Inflammatory macrophage (primary cell): ENCODE measurements around the gene SLC45A1.

Experiments used
- DNase-seq, 2 donors: peaks; one replicate each; pipeline ENCODE4 v3.0.0-alpha.2; 2020 to 2022

The SLC45A1 gene

DNA sequence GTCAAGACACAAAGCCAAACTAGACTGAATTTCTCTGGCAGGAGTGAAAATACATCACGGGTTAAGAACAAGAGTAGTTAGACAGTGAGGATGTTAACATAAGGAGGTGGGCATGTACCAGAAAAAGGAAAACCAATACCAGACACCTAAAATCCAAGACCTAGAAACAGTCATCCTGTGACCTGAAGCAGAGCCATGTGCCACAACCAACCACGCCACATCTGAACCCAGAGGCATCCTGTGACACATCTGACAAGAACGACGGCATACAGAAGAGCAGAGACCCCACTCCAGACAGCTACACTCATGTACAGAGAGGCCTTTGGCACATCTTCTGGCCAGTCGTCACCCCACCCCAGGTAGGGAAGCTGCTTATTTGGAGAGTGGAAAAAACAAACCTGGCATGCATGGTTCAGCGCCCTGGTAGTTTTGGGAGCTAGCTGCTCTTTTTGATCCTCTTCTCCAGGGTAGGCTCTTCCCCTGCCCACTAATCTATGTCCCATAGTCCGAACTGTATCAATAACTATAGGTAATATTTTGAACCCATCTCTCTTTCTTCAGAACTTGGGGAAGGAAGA is 72.1 kb downstream of the SLC45A1 start:
- no peak for DNase-seq

- DNase-seq = no peak
Observed at GRCh38 chr1:8390707-8391106, 72.8 kb downstream of the SLC45A1 start.

- no peak for DNase-seq
Observed at GRCh38 chr1:8392522-8392921, 74.6 kb downstream of the SLC45A1 start.
